Ecto neural progenitor cell (in vitro differentiated cells): ENCODE data around the gene ASPDH.
A peak's percentile ranks its signal among the peaks of the same experiment; 100 is the strongest.
"Not testable (repeated sequence)": the region's sequence is repeated elsewhere in the genome, so short reads cannot be mapped to it uniquely, and the experiment has no call there.

Experiments used
- DNase-seq: peaks from one replicate; pipeline ENCODE4 v3.0.0-alpha.2; 2018; ENCODE audit warnings: low spot score

ASPDH gene

DNA sequence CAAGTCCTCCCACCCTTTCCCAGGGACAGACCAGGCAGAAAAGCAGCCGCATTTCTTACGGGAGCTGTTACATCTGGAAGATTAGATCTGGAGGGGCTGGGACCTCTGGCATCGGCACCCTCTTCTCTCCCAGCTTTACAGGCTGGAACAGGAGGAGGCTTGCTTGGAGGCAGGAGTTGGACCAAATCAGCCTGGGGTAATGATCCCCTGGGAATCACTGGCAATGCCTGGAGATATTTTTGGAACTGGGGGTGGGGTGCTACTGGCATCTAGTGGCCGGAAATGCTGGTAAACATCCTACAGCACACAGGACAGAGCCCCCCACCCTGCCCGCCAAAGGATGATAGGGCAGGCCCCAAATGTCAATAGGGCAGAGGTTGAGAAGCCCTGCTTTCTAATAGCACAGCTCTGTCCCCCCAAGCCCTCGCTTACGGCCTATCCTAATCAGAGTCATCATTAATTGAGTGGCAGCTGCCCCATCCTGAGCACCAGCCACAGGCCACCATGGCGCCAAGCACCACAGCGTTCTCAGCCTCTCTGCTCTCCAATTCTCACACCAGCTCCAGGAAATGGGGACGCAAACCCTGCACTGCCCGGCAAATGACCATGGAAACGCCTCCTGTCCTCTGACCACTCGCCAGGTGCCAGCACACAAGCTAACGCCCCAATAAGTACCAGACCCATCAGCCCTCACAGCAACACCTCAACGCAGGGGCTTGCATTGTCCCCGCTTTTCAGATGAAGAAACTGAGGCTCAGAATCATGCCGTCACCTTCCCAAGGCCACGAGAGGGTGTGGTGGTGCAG, 33.9 kb upstream of the ASPDH start:
- no peak for DNase-seq

DNA sequence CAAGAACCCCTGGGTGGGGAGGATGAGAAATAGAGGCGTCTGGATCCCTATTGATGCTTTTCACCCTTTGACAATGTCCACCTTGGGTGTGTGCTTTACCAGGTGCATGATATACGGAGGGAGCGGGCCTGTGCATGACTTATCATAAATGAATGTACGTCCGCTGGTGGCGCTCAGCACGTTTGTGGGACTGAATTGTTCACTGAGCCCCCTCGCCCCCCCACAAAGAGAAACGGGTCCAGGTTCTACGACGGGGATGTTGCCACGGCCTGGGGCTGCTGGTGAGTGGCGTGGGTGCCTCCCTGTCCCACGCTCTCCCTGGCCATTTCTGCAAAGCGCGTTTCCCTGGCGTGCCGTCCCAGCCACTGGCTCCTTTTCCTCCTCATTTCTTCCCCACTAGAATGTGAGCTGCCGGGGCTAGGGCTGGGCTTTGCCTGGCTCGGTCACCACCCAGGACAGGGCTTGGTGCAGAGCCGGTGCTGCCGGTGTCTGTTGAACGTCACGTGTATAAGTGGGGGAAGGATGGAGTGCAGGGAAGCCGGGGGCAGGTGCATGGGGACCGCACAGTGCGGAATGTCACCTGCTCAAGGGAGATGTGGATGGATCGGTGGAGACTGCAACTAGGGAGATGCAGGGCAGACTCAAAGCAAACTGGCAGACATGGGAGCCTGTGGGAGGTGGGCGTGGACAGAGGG, 33.0 kb upstream of the ASPDH start:
- DNase-seq = peak; percentile 34

DNA sequence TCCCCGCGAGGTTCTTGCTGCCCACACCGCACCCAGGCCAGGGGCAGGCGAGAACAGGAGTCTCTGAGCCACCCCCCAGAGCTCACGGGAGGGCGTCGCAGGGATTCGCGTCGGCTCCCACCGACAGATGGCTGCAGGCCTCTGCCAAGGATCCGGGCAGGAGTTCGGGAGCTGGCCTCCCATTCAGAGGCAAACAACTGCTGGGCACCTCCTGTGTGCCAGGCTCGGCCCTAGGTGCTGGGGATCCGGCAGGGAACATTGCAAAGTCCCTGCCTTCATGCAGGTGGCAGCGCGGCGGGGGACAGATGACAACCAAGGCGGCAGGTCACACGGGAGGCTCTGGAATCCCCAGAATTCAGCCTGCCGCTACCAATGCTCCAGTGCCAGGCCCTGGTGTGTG, 29.2 kb upstream of the ASPDH start:
- DNase-seq = peak; percentile 38

DNA sequence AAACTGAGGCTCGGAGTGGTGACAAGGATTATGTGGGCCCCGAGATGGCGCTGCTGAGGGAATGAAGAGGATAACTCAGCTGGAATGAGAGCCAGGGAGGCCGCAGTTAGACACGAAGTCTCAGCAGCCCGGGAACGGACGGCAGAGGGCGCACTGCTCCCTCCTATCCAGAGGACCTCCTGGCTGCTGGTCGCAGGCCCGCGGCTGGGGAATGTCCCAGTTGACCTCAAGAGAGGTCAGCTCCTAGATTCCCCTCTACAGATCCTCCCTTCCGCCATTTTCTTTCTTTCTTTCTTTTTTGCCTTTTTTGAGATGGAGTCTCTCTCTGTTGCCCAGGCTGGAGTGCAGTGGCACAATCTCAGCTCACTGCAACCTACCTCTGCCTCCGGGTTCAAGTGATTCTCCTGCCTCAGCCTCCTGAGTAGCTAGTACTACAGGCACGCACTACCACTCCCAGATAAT, 24.1 kb upstream of the ASPDH start:
- DNase-seq = peak; percentile 94

DNA sequence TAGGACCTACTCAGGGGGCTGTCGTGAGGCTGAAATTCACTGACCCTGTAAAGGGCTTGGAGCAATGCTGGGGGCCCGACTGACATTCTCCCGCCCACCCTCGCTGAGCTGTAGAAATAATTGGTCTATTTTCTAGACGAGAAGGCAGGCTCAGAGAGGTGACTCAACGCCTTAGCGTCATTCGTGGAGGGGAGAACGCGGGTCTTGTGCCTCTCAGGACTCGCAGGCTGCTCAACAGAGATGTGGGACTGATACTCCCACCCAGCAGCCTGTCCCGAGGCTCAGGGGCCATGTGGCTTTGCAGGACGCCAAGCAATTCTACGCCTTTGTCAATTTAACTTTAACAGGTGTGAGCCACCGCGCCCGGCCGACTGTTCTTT, 23.6 kb upstream of the ASPDH start:
- no peak for DNase-seq

DNA sequence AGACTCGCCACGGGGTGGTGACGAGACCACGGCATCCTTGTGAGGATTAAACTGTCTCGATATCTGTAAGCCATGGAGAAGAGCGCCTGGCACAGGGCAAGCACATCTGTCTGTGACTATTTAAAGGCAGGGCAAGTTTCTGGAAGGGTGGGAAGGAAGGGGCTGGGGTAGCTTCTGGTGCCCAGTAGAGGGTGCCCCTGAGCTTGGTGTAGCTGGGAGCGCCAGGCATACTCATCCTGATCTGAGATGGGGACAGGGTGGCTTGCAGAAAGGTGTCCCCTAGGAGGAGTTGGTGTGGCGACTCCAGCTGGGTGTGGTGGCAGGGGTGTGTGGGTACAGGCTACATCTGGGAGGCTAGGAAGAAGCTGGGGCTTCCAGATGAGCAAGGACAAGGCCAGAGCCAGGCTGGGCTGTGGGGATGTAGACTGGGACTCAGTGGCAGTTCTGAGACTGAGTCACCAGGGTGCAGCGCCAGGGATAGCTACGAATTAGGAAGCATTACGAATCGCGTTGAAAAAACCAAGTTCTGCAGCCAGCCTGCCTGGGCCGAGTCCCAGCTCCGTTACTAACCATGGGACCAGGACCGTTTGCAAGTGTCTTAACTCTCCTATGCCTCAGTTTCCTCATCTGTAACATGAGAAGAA, 23.1 kb upstream of the ASPDH start:
- peak; percentile 34 for DNase-seq

DNA sequence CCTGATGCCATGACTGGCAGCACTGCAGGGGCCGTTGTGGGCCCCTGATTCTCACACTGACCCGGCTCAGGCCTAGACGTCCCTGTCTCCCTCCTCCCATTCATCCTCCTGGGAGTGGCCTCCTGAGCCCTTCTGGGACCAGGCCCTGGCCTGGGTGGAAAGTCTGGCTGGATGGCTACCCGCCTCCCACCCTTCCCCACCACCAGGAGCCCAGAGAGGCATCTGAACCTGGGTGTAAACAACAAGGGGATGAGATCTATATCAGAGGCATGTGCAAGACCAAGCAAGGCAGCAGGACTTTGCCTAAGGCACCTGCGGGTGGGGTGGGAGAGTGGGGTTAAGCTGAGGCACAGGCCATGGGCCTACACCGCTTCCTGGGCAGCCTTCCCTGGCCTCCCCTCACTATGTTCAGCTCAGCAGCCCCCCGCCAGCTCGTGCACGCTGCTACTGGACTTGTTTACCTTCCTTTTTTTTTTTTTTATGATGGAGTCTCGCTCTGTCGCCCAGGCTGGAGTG, 22.0 kb upstream of the ASPDH start:
- no peak for DNase-seq

DNA sequence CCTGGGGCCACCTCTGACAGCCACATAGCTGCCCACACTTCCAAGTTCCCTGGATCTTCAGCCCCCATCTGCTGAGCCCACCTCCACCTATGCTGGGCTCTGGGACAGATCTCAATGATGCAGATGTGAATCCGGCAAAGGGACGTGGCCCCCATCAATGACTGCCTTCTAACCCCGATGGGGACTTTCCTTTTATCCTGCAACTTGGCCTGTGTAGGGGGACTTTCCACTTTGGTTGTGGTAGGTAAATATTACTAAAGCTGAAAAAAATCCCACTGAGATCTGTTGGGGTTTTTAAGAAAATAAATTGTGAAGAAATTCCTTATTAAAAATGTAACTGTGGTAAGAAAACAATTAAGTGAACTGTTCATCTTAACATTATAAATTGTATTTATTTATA, 20.8 kb upstream of the ASPDH start:
- no peak for DNase-seq

DNA sequence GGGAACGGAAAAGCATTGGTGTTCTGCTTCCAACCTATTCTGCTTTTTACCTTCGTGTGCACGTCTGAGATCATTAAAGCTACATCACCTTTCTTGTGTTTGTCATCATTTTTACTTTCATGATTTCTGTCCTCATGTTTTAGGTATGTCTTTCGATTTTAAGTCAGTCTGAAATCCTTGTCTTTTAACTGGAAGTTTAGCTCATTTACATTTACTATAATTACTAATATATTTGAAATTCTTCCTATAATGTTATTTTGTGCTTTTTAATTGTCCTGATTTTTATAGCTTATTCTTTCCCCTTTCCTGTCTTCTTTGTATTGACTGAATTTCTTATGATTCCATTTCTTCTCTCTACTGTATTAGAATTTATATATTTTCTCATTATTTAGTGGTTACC, 19.2 kb upstream of the ASPDH start:
- no peak for DNase-seq

DNA sequence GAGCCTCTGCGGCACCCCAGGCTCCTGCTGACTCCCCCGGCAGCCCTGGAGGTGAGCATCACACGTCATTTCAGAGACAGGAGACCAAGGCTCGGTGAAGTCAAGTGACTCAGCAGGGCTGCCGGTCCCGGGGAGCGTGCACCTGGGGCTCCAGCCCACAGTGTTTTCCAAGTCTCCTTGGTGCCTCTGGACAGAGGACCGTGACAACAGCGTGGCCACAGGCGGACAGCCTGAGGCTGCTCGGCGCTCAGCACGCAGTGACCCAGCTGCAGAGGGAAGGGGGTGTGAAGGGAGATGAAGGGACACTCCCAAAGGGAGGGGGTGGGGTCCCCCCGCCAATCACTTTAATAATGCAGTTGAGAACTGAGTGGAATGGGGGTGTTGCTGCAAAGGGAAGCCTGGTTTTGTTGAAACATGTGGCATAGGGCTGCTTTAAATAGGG, 17.5 kb upstream of the ASPDH start:
- no peak for DNase-seq

DNA sequence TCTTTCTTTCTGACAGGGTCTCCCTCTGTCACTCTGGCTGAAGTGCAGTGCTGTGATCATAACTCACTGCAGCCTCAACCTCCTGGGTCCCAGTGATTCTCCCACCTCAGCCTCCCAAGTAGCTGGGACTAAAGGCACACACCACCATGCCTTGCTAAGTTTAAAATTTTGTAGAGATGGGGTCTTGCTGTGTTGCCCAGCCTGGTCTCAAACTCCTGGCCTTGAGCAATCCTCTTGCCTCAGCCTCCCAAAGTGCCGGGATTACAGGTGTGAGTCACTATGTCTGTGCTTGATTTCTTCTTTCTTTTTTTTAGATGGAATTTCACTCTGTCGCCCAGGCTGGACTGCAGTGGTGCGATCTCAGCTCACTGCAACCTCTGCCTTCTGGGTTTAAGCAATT, 14.3 kb upstream of the ASPDH start:
- not testable (repeated sequence) for DNase-seq

DNA sequence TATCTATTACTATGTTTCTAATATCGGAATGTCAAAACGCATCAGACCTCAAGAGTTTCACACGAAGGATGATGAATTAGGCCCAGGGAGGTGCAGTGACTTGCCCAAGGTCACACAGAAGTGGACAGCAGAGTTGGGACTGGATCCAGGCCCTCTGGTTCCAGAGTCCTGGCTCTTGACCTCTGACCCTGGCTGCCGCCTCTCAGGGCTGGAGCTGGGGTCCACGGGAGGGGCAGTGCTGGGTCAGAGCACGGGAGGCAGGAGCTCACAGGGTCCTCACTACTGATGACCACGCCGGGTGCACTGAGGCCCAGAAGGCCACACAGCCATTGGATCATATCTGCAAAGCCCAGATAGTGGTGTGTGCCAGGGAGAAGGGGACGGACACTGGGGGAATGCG, 9.2 kb upstream of the ASPDH start:
- no peak for DNase-seq

DNA sequence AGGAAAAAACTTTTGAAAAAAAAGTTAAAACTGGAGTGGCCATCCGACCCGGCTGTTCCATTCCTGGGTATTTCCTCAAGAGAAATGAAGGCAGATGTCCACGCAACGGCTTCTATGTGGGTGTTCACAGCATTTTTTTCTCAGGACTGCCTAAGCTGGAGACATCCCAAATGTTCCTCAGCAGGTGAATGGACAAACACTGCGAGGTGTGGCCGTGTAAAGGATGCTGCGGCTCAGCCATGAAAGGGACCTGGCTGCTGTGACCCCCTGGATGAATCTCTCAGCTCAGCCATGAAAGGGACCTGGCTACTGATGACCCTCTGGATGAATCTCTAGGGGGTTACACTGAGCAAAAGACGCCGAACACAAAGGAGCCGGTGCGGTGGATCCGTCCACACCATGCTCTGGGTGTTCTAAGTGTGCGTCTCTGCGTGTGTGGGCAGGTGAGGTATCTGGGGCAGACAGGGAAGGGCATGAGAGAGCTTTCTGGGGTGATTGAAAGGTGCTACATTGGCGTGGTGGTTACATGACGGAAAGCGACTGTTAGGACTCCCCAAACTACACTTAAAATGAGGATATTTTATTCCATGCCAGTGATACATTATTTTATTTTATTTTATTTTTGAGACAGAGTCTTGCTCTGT, 7.2 kb upstream of the ASPDH start:
- DNase-seq = no peak

DNA sequence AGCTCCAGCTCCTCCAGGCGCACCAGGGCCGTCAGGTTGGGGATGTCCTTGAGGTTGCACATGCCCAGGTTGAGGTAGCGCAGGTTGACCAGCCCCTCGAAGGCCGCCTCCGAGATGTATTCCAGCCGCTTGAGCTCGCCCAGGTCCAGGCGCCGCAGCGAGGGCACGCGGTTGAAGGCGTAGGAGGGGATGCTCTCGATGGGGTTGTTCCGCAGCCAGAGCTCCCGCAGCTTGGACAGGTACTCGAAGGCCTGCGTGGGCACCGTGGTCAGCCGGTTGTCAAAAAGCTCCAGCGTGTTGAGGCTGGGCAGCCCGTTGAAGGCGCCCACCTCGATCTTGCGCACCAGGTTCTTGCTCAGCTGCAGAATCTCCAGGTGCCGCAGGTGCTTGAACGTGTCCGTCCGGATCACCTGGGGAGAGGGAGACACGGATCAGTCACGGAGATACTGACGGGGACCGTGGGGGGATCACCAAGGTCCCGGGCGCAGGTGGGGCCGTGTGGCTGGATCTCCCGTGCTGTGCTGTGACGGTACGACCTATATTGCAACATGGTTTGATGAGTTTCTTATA, 5.4 kb upstream of the ASPDH start:
- DNase-seq = no peak

DNA sequence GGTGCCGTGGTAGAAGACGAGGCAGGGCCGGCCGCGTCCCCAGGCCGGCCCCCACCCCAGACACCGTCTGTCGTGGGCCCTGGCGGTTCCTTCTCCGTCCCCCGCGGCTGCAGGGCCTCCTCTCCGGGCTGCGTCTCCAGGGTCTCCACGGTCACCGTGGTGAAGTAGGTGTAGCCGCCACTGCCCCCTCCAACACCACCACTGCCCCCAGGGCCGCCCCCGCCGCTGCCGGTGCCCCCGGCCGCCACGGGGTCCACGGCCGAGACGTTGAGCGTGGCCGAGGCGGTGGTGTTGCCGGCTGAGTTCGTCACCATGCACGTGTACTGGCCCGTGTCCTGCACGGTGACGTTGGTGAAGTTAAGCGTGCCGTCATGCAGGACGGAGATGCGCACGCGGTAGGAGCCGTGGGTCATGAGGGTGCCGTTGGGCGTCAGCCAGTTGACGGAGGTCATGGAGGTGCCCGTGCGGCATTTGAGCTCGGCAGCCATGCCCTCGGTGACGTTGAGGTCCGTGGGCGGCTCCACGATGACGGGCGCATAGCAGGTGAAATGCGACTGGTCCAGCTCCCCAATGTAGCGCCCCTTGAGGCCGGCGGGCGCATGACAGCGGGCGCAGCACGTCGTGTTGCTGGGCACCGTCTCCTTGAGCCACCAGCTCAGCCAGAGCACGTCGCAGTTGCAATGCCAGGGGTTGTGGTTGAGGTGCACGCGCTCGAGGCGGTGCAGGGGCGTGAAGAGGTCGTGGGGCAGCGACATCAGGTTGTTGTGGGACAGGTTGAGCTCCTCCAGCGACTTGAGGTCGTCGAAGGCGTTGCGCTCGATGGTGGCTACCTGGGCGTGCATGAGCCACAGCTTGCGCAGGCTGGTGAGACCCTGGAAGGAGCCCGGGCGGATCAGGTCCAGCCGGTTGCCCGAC, 4.6 kb upstream of the ASPDH start:
- no peak for DNase-seq

DNA sequence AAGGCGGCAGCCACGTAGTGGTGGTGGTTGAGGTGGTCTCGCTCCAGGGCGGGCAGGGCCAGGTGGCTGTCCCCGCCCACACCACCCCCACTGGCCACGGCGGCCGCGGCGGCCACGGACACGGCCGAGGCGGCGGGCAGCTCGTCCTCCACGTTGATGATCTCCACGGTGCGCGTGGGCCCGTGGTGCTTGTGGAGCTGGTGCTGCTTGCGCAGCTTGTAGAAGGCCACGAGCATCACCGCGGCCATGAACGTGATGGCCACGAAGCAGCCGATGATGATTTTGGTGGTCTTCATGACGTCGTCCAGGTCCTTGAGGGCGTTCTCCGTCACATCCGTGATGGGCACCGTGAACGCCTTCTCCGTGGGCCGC, 4.0 kb upstream of the ASPDH start:
- DNase-seq = no peak

DNA sequence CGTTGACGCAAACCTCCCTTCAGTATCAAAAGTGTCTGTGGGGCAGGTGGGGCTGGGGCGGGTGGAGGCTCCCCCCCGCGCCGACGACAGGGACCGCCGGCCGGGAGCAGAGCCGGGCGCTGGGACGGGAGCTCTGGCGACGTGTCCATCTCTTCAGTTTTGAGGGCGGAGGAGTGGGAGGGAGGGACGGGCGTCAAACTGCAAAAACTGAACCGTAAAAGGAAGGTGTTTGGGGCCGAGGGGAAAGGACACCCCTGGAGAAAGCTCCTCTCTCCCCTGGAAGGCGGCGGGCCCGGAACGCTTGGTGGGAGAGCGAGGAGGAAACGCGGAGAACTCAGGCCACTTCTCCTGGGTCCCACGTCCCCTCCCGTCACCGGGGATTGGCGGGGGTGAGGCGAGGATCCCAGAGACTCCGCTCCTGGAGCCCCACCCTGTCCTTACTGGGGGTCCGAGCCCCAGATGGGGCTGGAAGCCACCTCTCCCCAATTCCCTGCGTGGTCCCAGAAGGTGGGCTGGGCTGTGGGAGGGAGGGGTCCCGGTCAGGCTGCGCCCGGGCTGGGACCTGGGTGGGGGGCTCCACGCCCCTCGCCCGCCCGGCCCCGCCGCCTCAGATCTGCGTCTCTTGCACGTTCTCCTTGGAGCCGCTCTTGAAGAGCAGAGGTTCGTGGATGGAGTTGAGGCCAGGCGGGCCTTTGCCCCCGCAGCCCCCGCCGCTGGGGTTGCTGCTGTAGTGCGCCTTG, 3.4 kb upstream of the ASPDH start:
- no peak for DNase-seq

DNA sequence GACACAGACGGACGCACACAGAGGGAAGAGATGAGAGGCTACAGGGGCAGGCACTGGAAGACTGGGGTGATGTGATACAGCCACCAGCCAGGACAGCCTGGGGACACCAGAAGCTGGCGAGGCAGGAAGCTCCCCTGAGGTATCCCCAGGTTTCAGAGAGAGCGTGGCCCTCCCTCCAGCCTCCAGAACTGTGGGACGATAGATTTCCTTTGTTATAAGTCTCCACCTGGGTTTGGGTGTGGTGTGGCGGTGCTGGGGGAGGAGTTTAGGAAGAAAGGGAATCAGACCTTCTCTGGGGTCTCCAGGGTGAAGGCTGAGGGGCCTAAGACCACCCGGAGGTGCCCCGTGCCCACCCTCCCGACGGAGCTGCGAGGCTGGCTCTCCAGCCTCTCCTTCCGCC, 2.7 kb upstream of the ASPDH start:
- no peak for DNase-seq

DNA sequence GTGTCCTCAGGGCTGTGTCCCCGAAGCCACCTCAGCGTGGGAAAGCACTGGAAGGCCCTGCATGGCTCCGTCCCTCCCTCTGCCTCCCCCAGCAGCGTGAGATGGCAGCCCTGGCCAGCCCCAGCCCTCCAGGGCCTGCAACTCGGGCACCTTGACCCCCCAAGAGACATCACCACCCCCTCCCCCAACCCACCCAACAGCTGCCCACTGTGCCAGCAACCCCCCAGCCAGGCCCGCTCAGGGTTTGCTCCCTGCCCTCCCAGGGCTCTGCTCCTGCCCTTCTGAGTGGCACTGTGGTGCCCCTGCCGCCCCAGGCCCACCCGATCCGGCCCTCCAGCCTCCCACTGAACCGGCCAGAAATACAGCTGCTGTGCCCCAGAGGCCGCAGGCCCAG, 1.5 kb upstream of the ASPDH start:
- DNase-seq = no peak
